D721Med (cell line): ENCODE results near the gene TLX2.

Experiments
- DNase-seq: peaks from one replicate; pipeline ENCODE4 v3.0.0; 2011; ENCODE audit warnings: low spot score; ENCODE audit not compliant: insufficient read length
- FAIRE-seq: peaks from 2 replicates; lab custom pipeline; 2011; peaks lifted over from hg19 to GRCh38; lab: Jason Lieb, UNC
- CTCF ChIP-seq: IDR thresholded peaks from 2 replicates; pipeline ENCODE4 v1.5.1; 2012; ENCODE audit warnings: mild to moderate bottlenecking, control low read depth; ENCODE audit not compliant: insufficient read depth; ENCODE audit errors: missing control alignments

Gene TLX2

GRCh38 chr2:74551530-74551929 is 37.3 kb downstream of the TLX2 start:
- FAIRE-seq (no peak), DNase-seq (no peak)
- TF ChIP-seq CTCF = no peak

- FAIRE-seq (no peak), DNase-seq (no peak)
- TF ChIP-seq CTCF = no peak
These were observed 38.0 kb downstream of the TLX2 start for GRCh38 chr2:74551942-74552913.

- no peak for DNase-seq
- no peak for TF ChIP-seq CTCF
These were observed 38.9 kb downstream of the TLX2 start for GRCh38 chr2:74552914-74553811.

GRCh38 chr2:74553892-74554819 is 39.9 kb downstream of the TLX2 start, which contains the start of the genes DOK1 and LOXL3:
TSS of gene DOK1 (plus strand) at chr2:74554720. CDS start at chr2:74554755, 35 bp downstream.
TSS of gene LOXL3 (minus strand) at chr2:74553942. CDS start at chr2:74552634, 1,308 bp downstream.
- peak; percentile 91 for DNase-seq
- no peak for TF ChIP-seq CTCF
- no peak for FAIRE-seq

More at GRCh38 chr2:74552914-74553811, 38.9 kb downstream of the TLX2 start:
- no peak for FAIRE-seq

- no peak for TF ChIP-seq CTCF
- no peak for DNase-seq
- FAIRE-seq = no peak
These were observed 40.7 kb downstream of the TLX2 start for GRCh38 chr2:74554820-74555531.
